Fibroblast of skin of scalp (primary cell): ENCODE measurements around the gene CAV1.
"Not testable (repeated sequence)": the region's sequence is repeated elsewhere in the genome, so short reads cannot be mapped to it uniquely, and the experiment has no call there.

Experiments
- DNase-seq: peaks from one replicate; pipeline ENCODE4 v3.0.0-alpha.2; 2013

CAV1 gene

DNA sequence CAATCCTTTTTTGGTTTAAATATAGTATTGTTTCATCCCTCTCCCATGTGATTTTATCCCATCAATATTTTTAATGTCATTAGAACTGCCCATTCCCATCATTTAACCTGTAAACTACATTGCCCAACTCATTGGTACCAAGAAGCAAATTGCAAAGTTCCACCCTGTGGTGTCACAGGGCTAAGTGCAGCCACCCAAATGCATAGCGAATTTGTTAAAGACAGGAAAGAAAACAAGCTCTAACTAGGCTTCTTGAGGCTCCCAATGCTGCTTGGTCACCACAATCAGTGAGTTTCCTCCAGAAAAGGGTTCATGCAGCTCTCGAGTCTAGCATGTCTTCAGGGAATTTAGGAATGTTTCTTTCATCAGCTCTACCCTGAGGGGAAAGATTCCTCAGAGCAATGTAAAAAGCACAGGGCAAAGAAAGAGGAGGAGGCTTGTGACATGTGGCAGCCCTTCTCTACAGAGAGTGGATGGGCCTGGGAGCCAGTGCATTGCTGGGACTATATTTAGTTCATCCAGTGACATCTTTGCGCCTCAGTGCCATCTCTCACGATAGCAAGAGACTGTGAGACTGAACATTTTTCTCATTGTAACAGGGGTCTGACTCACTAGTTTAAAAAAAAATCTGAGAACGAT is 58.1 kb downstream of the CAV1 start:
- peak; percentile 99 for DNase-seq

DNA sequence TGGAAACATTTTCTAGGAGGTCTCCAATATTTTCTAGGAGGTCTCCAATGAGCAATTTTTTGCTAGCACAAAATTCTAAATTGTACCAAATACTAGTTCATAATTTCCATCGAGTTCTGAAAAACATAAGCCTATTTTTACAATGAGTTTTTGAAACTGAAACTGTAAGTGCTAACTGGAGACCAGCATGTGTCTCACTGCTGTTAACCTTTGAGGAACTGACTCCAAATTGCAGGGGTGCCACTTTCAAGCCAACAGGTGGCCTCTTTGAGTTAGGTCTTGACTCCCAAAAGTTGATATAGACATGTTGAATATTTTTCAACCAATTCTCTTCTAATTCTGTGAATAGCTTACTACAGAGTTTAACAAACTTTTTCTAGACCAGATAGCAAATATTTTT is 58.8 kb downstream of the CAV1 start:
- no peak for DNase-seq

DNA sequence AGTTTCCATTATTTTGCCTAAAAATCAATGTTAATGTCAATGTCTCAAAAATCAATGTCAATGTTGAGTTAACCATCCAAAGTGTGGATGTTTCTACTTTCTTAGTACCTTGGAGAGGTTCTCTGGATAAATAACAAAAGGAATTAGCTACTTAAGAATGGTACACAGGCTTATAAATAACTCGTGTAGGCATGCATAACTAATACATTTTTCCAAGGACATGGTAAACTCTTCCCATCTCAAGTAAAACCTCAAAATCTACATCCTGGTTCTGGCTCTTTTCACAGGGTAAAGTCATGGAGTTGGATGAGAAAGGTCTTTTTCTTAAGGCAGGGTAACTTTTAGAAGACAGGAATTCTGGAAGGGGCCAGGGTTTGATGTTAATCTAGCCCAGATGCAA is 59.9 kb downstream of the CAV1 start:
- DNase-seq: no peak

DNA sequence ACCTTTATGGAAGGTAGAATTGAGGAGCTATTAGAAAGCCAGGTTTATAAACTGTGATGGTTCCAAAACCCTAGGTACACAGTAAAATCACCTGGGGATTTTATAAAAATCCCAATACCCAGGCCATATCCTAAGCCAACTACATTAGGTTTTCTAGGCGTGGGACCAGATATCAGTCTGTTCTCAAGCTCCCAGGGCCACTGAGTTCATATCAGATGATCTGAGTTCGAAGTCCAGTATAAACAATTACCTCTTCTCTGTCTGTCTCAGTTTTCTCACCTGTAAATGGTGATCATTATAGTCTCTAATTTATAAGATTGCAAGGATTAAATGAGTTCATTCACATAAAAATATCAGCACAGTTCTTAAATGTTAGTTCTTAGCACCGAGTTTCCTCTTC is 60.6 kb downstream of the CAV1 start:
- no peak for DNase-seq

DNA sequence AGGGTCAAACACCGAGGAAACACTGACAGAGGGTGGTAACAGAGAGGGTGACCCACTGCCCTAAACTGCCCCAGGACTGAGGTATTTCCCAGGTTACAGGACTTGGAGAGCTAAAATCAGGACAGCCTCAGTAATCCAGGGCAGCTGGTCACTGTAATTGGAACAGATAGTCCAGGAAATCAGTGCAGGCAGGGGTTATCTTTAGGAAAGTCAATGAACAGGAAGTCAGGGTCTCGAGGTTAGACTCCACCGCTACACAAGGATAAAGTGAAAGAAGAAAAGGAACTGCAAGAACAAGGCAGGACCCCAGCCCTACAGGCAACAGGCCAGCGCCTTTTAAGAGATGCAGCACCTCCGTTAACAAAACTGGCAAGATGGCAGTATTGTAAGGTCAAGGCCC is 61.1 kb downstream of the CAV1 start:
- no peak for DNase-seq

DNA sequence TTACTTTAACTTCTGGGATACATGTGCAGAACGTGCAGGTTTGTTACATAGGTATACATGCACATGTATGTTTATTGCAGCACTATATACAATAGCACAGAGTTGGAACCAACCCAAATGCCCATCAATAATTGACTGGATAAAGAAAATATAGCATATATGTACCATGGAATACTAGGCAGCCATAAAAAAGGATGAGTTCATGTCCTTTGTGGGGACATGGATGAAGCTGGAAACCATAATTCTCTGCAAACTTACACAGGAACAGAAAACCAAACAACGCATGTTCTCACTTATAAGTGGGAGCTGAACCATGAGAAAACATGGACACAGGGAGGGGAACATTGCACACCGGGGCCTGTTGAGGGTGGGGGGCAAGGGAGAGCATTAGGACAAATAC is 62.4 kb downstream of the CAV1 start:
- not testable (repeated sequence) for DNase-seq

DNA sequence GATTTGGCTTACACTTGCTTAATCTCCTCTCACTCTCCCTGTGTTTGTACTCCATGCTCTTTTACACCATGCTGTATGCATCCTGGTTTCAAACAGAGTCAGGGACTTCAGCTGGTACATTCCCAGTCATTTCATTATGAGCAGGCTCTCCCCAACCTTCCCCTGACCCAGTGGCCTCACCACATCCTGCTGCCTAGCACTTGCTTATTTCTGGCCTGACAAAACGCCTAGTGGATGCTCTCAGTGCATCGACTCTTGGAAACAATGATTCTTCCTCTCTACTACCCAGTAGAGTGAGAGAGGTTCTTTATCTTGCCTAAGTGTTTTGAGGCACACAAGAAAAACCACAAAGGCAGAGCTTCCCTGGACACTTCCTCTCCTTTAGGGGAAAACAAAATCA is 63.4 kb downstream of the CAV1 start:
- DNase-seq: peak; percentile 76

DNA sequence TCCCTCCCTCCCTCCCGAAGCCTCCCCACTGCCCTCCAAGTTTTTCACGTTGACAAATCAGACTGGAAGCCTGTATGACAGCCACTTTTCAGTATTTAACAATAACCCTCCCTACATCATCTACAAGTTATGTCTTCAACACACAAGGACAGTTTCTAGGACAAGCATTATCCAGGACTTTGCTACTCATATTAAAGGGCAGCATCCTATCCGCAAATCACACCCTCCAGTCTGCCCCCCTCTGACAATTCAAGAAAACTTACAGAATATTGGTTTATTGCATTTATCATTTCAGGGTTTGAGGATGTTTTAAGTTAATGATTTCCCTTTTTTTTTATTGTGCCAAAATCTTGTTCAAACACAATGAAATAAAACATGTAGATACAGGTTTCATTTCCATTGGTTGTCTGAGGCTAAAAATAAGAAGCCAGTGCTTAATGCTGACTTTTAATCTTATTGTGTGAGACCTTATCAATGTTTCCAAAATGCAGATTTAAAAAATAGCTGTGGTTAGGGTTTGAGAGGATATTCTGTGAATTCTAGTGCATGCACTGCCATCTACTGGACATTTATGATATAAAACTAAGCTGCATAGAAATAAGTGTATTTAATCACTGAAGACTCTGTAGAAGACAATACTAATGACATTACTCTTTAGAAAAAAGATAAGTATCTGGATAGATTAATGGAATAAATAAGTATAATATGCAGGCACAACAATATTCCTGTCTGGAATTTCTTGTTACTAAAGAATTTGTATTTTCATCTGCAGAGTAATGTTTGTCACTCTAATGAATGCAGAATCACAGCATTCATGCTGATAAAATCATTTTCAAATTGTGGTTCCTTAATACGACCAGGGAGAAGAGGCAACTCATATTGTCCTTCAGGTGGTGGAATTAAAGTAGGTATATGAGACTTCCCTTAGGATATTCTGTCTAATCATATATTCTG is 64.1 kb downstream of the CAV1 start:
- peak; percentile 78 for DNase-seq

DNA sequence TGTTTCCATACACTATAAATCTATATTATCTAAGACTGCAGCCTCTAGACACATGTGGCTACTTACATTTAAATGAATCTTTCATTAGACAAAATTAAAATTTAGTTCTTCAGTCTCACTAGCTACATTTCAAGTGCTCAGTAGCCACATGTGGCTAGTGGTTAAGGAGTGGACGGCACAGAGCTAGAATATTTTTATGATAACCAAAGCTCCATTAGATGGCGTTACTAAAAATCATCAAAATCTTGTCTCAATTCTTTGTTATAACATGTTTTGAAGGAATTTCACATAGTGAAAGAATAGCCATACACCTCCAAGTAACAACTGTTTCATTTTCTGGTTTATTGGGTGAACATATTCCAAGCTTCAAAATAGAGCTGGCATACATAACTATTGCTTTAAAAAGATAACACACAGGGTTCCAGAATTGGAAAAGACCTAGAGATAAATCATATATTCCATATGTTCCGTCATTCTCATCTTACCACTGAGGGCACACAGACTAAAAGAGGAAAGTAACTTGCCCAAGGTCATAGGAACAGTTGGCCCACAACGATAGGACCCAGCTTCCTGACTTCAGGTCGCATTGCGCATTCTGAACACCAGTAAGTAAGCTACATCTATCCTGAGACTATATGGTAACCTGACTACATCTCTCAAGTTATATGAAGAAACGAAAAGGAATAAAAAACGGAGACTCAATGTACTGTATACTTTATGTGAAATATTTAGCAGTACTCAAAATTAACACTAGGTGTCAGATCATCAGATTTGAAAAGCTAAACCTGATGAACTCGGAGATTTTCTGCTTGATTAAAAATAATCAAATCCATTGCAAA is 66.6 kb downstream of the CAV1 start:
- DNase-seq: peak; percentile 34

DNA sequence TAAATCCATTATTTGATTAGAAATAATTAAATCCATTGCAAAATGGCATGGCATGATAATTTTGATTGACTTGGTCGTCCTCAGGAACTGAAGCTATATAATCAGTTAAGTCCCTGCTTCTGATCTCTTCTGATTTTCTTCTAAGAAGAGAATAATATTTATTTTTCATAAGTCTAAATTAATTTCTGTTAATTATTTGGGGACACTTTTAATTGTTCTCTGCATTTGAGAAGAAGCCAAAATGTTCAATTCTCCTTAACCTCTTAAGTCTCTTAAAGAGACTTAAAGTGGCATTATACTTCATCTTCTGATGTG is 67.2 kb downstream of the CAV1 start:
- DNase-seq: no peak

DNA sequence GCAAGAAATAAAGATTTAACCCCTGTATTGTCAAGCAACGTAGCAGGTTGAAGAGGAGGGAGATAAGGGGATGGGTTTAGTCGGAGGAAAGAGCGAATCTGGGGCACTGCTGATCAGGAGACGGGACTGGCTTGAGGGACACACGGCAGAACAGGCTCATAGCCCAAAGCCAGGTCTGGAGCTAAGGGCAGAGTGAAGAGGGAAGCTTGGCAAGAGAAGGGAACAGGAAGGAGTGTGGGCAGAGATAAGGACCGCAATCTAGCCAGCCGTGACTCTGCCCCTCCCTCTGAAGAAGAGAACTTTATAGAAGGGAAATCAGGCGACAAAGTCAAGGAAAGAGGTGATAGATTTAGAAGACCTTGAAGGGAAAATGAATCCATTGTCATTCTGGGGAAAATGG is 67.6 kb downstream of the CAV1 start:
- no peak for DNase-seq

DNA sequence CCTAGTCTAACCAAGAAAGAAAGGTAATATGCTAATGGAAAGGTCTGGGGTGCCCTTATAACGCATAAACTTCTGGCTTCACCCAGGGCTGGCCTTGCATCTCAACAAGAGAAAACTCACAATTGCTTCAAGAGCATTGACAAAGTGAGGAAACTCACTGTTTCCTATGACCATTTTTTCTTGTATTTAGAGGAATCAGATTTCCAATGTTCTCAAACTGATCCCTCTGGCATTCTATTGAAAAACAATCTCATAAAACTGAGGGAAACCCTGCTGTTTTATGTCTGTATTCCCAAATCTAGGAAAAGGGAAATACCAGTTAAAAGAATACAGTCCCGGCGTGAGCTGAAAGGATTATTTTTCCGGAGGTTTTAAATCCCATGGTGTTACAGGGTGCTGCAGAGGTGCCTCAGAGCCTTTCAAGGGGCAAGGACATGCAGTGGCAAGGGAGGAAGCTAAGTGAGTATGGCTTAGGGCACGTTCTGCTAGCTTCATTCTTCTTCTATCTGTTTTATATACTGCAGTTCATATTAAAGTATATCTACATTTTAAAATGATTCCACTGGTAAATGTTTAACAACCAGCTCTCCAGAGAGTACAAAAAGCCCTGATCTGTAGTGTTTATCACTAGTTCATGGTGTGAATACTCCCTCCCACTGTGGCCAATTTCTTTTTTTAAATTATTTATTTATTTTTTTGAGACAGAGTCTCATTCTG is 68.7 kb downstream of the CAV1 start:
- DNase-seq: no peak

DNA sequence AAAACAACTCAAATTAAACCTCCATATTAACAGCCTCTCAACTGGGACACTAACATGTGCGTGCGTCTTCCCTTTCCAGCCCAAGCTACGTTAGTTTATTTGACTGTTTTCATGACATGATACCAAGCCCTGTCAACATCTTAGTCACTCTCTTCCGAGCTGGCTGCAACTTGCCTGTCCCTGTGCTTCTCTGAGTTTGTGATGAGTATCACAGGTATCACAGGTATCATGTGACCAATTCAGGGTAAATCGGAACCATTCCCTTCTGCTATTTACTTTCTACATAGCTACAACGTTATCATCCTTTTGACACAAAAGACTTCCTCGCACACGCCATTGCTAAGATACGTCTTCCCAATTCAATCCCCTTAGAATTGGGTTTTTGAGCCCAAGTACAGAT is 70.2 kb downstream of the CAV1 start:
- DNase-seq: no peak

DNA sequence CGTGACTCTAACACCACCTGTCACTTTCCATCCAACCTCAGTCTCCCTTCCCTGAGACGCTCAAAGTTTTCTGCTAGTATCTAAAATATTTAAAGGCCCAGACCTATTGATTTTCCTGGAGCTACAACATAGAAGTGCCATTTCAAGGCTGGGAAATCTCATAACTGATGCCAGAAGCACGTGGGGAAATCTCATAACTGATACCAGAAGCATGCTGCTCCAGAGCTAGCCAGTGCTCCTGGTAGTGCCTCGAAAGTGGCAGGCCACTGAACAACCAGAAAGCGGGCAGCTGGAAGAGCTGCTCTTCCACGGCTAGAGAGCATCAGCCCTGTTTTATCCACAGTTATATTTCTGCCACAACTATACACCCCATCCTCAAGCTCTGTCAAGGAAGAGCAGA is 72.5 kb downstream of the CAV1 start:
- DNase-seq: no peak

DNA sequence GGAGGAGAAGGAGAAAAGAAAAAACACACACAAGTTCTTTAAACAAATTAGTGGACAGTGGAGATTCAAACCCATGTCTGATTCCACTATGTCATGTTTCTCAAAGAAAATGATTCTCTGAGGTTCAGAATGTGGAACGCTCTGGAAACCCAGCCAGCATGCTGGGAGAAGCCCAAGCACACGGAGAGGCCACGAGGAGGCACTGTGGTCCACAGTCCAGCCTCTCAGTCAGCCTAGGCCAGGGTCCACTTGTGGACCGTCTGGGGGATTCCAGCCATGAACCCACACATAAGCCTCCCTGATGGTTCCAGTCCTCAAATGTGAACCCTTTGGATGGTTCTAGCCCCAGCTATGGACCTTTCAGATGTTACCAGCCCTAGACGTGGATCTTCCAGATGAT is 73.4 kb downstream of the CAV1 start:
- no peak for DNase-seq

DNA sequence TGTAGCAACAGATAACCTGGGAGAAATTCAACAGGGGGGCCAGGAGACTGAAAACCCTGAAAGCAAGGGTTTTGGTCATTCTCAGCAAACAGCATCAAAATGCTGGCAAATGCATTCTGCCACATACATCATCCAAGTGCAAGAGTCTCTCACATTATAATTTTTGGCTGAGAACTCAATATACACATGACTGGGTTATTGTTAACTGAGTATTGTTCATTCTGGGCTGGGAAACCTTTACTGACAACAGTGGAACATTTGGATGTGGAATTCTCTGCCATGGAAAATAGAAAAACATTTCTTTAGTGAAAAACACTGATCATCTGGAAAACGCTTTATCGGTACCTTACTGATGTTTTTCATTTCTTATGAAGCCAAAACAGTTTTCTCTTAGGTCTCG is 74.0 kb downstream of the CAV1 start:
- DNase-seq: no peak

DNA sequence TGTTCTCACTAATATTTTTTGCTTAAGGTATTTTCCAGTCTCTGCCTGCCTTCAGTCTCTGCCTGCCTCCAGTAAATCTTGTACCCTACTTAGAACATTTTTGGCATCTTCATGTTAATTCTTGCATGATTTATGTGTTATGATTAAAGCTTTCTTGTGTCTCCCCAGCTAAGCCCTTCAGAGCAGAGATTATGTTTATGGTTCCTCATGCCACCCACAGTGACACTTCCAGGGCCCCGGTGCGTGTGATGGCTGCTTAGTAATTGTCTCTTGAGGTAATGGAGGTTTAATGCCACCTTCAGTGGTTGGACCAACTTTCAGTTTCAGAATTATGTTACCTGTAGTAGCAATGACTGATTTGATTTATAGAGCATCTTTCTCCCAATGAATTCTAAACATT is 76.6 kb downstream of the CAV1 start:
- DNase-seq: no peak

DNA sequence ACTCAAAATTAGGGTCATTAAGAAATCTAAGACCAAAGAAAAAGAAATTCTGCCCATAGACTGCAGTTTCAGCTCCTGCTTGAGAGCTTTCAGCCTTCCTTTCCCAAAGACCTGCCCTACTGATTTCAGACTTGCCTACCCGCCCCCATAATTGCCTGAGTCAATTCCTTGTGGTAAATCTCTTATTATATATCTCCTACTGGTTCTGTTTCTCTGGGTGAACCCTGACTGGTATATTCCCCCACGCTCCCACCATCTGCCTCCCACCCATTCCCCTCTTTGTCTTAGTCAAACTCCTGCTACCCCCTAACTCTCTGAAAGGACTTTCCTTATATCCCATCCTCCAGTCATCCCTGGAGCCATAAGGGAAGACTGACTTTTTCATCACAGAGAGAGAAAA is 82.5 kb downstream of the CAV1 start:
- no peak for DNase-seq

DNA sequence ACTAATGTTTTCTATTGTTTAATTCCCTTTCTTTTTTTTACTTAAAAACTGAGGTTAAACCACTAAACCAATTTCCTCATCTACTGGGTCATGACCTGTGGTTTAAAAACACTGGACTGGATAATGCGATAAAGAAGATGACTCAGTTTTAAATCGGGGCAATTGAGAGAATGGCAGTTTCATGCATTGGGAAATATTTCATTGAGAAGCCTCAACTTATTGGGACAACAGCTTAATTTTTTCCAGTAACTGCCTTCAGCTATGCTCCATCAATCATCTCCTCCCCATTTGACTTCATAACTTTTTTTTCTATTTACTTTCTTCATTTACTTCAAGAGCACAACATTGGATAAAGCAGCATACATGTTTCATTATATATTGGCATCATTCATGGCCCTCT is 85.4 kb downstream of the CAV1 start:
- no peak for DNase-seq

DNA sequence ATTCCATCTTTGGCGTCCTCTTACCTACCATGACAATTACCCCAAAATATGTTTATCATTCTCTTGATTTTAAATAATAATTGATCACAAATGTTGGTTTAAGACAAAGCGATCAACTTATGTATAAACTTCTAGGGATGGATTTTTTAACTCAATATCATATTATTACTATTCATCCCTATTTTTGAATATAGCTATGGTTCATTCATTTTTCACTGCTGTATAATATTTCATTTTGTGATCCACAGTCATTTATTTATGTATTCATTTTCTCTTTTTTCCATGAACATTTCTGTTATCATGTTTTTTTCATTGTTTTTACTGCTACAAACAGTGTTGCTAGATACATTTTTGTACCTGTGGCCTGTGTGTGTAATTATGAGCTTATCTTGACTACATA is 85.9 kb downstream of the CAV1 start:
- no peak for DNase-seq
